Tibial artery (tissue), 4 donors: Measurements from ENCODE around the gene ILF3.

Experiments used
- DNase-seq, 2 donors: peaks; one replicate each; pipeline ENCODE4 v3.0.0-alpha.2; 2019
- H3K27ac ChIP-seq, 2 donors: fragments of 200-600 bp; sonication (generic) in 1 of 2; 1 replicate in 1 of 2; 2 replicates in 1 of 2; pipeline ENCODE4 v1.5.1; 2018 to 2019; ENCODE audit warnings: mild to moderate bottlenecking in 1 of 2
- H3K27me3 ChIP-seq, 2 donors: fragments of 200-600 bp; sonication (generic) in 1 of 2; one replicate each; pipeline versions ENCODE4 v1.5.1 to v1.6.0; 2016 to 2019
- H3K36me3 ChIP-seq, 3 donors: fragments of 200-600 bp; sonication (generic) in 2 of 3; one replicate each; pipeline ENCODE4 v1.5.1; 2016 to 2019; ENCODE audit warnings: mild to moderate bottlenecking in 2 of 3
- H3K4me1 ChIP-seq, 4 donors: fragments of 200-600 bp; sonication (generic) in 2 of 4; 1 replicate in 3 of 4; 2 replicates in 1 of 4; pipeline ENCODE4 v1.5.1; 2016 to 2019
- H3K4me3 ChIP-seq, 2 donors: fragments of 200-600 bp; sonication (generic) in 1 of 2; 1 replicate in 1 of 2; 2 replicates in 1 of 2; pipeline ENCODE4 v1.5.1; 2018 to 2019; ENCODE audit warnings: mild to moderate bottlenecking in 2 of 2
- H3K9me3 ChIP-seq, 3 donors: fragments of 200-600 bp; sonication (generic) in 1 of 3; one replicate each; pipeline ENCODE4 v1.5.1; 2016 to 2019
- intact Hi-C: fragments of 100-400 bp; cut with DNase I; formaldehyde crosslinking; loops from one replicate; pipeline ENCODE4 v1.15.0; 2023; ENCODE audit warnings: low total_unique reads
- TF ChIP-seq, protein P1 (sequence below), 2 experiments: fragments of 200-600 bp in 1 of 2; fragments of 450-650 bp in 1 of 2; IDR thresholded peaks; one replicate each; pipeline ENCODE4 v1.5.1; 2017 to 2019; ENCODE audit warnings: antibody characterized with exemption in 2 of 2, mild to moderate bottlenecking in 1 of 2, moderate library complexity in 1 of 2

The ILF3 gene

DNA sequence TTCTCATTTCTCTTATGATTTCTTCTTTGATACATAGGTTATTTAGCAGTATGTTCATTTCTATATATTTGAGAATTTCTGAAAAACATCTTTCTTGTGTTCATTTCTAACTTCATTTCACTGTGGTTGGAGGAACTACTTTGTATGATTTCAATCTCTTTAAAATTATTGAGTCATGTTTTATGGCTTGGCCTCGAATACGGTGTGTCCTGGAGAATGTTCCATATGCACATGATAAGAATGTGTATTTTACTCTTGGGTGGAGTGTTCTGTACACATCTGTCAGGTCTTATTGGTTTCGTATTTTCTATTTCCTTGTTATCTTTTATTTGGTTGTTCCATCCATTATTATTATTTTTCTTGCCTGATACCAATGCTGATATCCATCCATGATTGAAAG lies 86.7 kb downstream of the ILF3 start:
- H3K27ac ChIP-seq, result no peak overlapping the region
- intact Hi-C loops, result no loop called here
- peaks cover 0 to 27% (median 12%) of the 10 kb centered on the region in 4 donors for H3K4me1 ChIP-seq

More for the DNA sequence above, 86.7 kb downstream of the ILF3 start:
- TF ChIP-seq, protein P1, sequence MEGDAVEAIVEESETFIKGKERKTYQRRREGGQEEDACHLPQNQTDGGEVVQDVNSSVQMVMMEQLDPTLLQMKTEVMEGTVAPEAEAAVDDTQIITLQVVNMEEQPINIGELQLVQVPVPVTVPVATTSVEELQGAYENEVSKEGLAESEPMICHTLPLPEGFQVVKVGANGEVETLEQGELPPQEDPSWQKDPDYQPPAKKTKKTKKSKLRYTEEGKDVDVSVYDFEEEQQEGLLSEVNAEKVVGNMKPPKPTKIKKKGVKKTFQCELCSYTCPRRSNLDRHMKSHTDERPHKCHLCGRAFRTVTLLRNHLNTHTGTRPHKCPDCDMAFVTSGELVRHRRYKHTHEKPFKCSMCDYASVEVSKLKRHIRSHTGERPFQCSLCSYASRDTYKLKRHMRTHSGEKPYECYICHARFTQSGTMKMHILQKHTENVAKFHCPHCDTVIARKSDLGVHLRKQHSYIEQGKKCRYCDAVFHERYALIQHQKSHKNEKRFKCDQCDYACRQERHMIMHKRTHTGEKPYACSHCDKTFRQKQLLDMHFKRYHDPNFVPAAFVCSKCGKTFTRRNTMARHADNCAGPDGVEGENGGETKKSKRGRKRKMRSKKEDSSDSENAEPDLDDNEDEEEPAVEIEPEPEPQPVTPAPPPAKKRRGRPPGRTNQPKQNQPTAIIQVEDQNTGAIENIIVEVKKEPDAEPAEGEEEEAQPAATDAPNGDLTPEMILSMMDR (IDR thresholded peaks at IDR 0.05), result no peak
- Histone ChIP-seq H3K4me3 (no peak overlapping the region), H3K27me3 (no peaks in the 10 kb centered on the region), H3K36me3 (no peaks in the 10 kb centered on the region), H3K9me3 (no peaks in the 10 kb centered on the region)
- no peak for DNase-seq
